Measurements from ENCODE around the gene SLC12A7. TPM values are rescaled to one million over a fixed set of nuclear protein-coding genes. Genes with fewer than 3 reads are reported as not detected.

The SLC12A7 gene
- total and polyA plus RNA-seq, 9 donors, result 5.9 to 33.9 (median 23.0) TPM

DNA sequence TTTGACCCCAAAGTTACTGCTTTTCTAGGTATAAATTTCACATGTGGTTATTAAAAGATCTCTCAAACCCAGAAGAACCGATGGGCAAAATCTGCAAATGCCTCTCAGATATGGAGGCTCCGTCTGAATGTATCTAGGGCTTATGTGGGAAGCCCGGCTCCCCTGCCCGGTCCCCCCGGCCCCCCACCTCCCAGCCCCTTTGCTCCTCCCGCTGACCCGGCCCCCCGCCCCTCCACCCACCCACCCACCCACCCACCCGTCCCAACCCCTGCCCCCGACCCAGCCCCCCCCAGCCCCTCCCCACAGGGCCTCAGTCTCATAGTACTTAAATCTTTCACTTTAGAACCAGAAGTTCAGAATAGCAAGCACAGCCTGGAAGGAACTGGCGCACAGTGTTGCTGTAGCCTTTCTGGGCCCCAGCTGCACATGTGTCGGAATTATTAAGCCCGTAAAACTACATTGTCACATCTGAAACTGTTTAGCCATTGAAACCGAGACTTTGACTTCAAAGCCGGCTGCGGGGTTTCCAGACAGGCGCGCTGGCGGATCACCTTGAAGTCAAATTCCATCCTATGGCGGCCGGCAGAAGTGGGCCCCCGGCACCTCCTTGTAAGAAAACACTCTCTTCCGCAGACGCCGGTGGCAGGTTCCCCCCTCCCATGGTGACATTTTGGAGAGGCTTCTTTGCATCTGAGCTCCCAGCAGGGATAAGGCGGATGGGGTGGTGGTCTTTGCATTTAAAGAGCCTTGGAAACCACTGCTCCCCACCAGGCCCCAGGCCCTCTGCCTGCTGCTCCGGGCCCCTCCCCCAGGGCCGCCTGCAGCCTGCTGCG is 90.5 kb downstream of the SLC12A7 start:
- Histone ChIP-seq H3K4me3 (no peak overlapping the region), H3K4me1 (ENCODE audit: insufficient read depth) (peaks cover 2% of the 10 kb centered on the region), H3K9me3 (no peaks in the 10 kb centered on the region), H3K27ac (no peak overlapping the region), H3K36me3 (no peaks in the 10 kb centered on the region), H3K27me3 (no peaks in the 10 kb centered on the region)
- WGBS, 3 donors, result 61 to 68% (median 63%) methylated on average over 29 of the region's 29 CpGs
- peak in 1 of 5 donors; percentile 5 for DNase-seq
- intact Hi-C loops (cut with DNase I), result no loop called here
- TF ChIP-seq, protein P1, sequence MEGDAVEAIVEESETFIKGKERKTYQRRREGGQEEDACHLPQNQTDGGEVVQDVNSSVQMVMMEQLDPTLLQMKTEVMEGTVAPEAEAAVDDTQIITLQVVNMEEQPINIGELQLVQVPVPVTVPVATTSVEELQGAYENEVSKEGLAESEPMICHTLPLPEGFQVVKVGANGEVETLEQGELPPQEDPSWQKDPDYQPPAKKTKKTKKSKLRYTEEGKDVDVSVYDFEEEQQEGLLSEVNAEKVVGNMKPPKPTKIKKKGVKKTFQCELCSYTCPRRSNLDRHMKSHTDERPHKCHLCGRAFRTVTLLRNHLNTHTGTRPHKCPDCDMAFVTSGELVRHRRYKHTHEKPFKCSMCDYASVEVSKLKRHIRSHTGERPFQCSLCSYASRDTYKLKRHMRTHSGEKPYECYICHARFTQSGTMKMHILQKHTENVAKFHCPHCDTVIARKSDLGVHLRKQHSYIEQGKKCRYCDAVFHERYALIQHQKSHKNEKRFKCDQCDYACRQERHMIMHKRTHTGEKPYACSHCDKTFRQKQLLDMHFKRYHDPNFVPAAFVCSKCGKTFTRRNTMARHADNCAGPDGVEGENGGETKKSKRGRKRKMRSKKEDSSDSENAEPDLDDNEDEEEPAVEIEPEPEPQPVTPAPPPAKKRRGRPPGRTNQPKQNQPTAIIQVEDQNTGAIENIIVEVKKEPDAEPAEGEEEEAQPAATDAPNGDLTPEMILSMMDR (IDR thresholded peaks at IDR 0.05), result no peak
- TF ChIP-seq EP300 (IDR thresholded peaks at IDR 0.05), result no peak
- TF ChIP-seq POLR2A (IDR thresholded peaks at IDR 0.05), result no peak

DNA sequence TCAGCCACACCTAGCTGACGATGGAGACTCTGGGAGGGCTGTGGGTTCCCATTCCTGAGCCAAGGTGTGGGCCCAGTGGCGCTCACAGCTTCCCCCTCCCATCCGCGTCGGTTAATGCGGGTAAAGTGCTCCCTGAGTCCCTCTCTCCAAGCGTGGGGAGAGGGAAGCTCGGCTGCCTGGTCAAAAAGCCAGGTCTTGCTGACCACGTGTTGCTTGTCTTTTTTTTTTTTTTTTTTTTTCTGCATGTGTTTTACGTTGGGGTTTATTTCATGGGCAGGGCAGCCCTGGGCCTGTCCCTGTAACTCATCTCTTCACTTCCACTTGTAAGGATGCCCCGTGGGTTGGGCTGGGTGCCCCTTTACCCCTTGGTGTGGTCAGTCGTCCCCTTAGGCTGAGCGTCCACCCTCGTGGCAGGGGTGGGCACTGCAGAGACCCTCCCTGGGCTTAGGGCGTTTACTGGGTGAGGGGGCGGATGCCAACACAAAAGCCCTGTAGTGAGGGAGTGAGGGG is 91.4 kb downstream of the SLC12A7 start:
- Histone ChIP-seq H3K27ac (no peak overlapping the region), H3K9me3 (no peaks in the 10 kb centered on the region), H3K4me1 (ENCODE audit: insufficient read depth) (peaks cover 2% of the 10 kb centered on the region), H3K27me3 (no peaks in the 10 kb centered on the region), H3K36me3 (no peaks in the 10 kb centered on the region), H3K4me3 (no peak overlapping the region)
- 79 to 87% (median 85%) methylated on average over 16 of the region's 16 CpGs for WGBS, 3 donors
- TF ChIP-seq EP300 (IDR thresholded peaks at IDR 0.05) (no peak), POLR2A (IDR thresholded peaks at IDR 0.05) (no peak)
- TF ChIP-seq, protein P1 (IDR thresholded peaks at IDR 0.05), result no peak
- no peak for DNase-seq
- intact Hi-C loops (cut with DNase I), result no loop called here

DNA sequence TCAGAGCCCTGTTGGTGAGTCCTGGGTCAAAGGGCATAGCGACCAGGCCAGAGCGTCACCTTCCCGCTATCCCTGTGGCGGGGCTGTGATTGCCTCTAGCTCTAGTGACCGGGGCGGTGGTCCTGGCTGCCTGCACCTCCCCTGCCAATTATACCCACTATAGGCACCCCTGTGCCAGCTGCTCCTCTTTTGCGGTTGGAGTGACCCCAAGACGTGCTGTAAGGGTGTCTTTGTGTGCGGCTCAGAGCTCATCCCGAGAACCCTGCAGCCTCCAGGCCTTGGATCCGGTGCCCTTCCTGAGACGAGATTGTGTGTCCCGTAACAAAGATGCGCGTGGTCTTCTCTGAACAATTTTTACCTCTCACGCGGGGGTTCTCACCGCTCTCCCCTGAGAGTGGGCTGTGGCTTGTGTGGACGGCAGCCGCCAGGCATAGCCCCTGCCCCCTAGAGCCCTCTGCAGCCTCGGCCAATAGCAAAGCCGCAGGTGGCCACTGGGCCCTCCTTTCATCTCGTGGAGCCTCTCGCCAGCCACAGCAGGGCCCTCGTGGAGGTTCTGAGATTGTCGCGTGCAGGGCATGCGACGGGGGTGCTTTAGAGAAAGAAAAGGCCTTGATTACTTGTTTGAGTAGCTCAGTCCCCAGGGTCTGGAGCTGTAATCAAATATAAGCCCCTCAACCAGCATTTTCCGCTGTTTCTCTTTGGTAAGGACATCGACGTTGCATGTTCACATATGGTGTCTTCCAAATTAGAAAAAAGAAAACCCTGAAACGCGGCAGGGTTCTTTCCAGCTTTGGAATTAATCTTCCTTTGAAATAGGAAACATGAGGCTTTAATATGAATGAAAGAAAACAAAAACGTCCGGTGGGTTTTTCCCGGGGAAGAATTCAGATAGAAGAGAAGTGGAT is 92.6 kb downstream of the SLC12A7 start:
- Histone ChIP-seq H3K27me3 (no peaks in the 10 kb centered on the region), H3K9me3 (no peaks in the 10 kb centered on the region), H3K27ac (no peak overlapping the region), H3K36me3 (no peaks in the 10 kb centered on the region), H3K4me3 (no peak overlapping the region), H3K4me1 (ENCODE audit: insufficient read depth) (peaks cover 2% of the 10 kb centered on the region)
- WGBS, 3 donors, result 86 to 88% (median 86%) methylated on average over 37 of the region's 37 CpGs
- no peak for DNase-seq
- TF ChIP-seq, protein P1 (IDR thresholded peaks at IDR 0.05), result no peak
- intact Hi-C loops (cut with DNase I), result no loop called here

DNA sequence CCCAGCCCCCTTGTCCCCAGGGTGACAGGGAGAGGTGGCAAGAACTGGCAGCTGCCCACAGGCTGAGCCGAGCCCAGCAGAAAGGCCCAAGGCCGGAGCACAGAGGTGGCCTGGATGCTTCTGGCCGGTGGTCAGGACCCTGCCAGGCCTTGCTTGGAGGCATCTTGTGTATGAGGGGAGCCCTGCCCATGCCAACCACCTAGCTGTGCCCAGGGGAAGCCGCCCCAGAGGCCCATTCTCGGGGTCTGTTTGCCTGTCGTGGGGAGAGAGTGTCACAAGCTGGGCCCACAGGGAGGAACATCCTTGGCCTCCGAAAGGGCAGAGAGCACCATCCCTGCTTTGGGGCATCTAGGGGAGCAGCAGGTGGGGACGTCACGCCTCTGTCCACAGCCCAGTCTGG is 93.3 kb downstream of the SLC12A7 start:
- no peak for TF ChIP-seq POLR2A (IDR thresholded peaks at IDR 0.05)
- TF ChIP-seq EP300 (IDR thresholded peaks at IDR 0.05), result no peak
- TF ChIP-seq, protein P1 (IDR thresholded peaks at IDR 0.05), result no peak
- 88 to 96% (median 92%) methylated on average over 9 of the region's 9 CpGs for WGBS, 3 donors
- intact Hi-C loops (cut with DNase I), result no loop called here
- H3K4me1 ChIP-seq (ENCODE audit: insufficient read depth), result peaks cover 2% of the 10 kb centered on the region
- no peak for DNase-seq
- H3K4me3 ChIP-seq, result no peak overlapping the region
- no peak overlapping the region for H3K27ac ChIP-seq
- no peaks in the 10 kb centered on the region for H3K9me3 ChIP-seq
- no peaks in the 10 kb centered on the region for H3K27me3 ChIP-seq
- H3K36me3 ChIP-seq, result no peaks in the 10 kb centered on the region

All from ovary (tissue), 9 donors.